ENCODE measurements around the gene USP31.

The USP31 gene

GRCh38 chr16:23120562-23120961 is 28.7 kb downstream of the USP31 start:
- H3K4me3 ChIP-seq (ENCODE audit: control insufficient read depth, low read depth, low read length): no peak overlapping the region
- DNase-seq (ENCODE audit: low read depth): no peak
- no peak for TF ChIP-seq CTCF (IDR thresholded peaks at IDR 0.05; ENCODE audit: control insufficient read depth, insufficient read depth, low read depth, low read length, missing control alignments)

- TF ChIP-seq CTCF (IDR thresholded peaks at IDR 0.05; ENCODE audit: control insufficient read depth, insufficient read depth, low read depth, low read length, missing control alignments): no peak
- no peak overlapping the region for H3K4me3 ChIP-seq (ENCODE audit: control insufficient read depth, low read depth, low read length)
- DNase-seq (ENCODE audit: low read depth): peak; percentile 46
Measured at GRCh38 chr16:23119570-23119969, 29.7 kb downstream of the USP31 start.

GRCh38 chr16:23114131-23114904 is 34.9 kb downstream of the USP31 start:
- no peak for DNase-seq (ENCODE audit: low read depth)
- no peak for TF ChIP-seq CTCF (IDR thresholded peaks at IDR 0.05; ENCODE audit: control insufficient read depth, insufficient read depth, low read depth, low read length, missing control alignments)
- no peak overlapping the region for H3K4me3 ChIP-seq (ENCODE audit: control insufficient read depth, low read depth, low read length)

GRCh38 chr16:23113185-23113584 is 36.1 kb downstream of the USP31 start:
- H3K4me3 ChIP-seq (ENCODE audit: control insufficient read depth, low read depth, low read length): no peak overlapping the region
- TF ChIP-seq CTCF (IDR thresholded peaks at IDR 0.05; ENCODE audit: control insufficient read depth, insufficient read depth, low read depth, low read length, missing control alignments): no peak
- DNase-seq (ENCODE audit: low read depth): no peak

- DNase-seq (ENCODE audit: low read depth): no peak
- H3K4me3 ChIP-seq (ENCODE audit: control insufficient read depth, low read depth, low read length): no peak overlapping the region
- TF ChIP-seq CTCF (IDR thresholded peaks at IDR 0.05; ENCODE audit: control insufficient read depth, insufficient read depth, low read depth, low read length, missing control alignments): no peak
Measured at GRCh38 chr16:23110257-23110899, 38.9 kb downstream of the USP31 start.

- H3K4me3 ChIP-seq (ENCODE audit: control insufficient read depth, low read depth, low read length): no peak overlapping the region
- TF ChIP-seq CTCF (IDR thresholded peaks at IDR 0.05; ENCODE audit: control insufficient read depth, insufficient read depth, low read depth, low read length, missing control alignments): no peak
- DNase-seq (ENCODE audit: low read depth): no peak
Measured at GRCh38 chr16:23107936-23108335, 41.3 kb downstream of the USP31 start.
